GM18858 (cell line): ENCODE results near the gene KLB.
"Not testable (repeated sequence)": the region's sequence is repeated elsewhere in the genome, so short reads cannot be mapped to it uniquely, and the experiment has no call there.

Experiments
- ATAC-seq: cut with Tn5 transposase; IDR thresholded peaks from one replicate; pipeline ENCODE4 v1.9.1; 2021; ENCODE audit not compliant: unreplicated experiment

Gene KLB

DNA sequence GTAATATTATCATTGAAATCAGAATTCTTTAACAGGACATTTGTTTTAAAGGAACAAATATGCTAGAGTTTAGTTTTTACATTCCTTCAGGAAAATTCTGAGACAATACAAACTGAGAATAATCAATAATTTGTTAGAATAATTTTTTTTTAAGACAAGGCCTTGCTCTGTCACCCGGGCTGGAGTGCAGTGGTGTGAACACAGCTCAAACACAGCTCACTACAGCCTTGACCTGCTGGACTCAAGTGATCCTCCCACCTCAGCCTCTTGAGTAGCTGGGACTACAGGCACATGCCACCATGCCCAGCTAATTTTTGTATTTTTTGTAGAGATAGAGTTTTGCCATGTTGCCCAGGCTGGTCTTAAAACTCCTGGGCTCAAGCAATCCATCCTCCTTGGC, 18.6 kb downstream of the KLB start:
- ATAC-seq, result not testable (repeated sequence)

GRCh38 chr4:39426728-39427127, 20.0 kb downstream of the KLB start:
- no peak for ATAC-seq

GRCh38 chr4:39427520-39428114, 20.9 kb downstream of the KLB start:
- ATAC-seq, result no peak

DNA sequence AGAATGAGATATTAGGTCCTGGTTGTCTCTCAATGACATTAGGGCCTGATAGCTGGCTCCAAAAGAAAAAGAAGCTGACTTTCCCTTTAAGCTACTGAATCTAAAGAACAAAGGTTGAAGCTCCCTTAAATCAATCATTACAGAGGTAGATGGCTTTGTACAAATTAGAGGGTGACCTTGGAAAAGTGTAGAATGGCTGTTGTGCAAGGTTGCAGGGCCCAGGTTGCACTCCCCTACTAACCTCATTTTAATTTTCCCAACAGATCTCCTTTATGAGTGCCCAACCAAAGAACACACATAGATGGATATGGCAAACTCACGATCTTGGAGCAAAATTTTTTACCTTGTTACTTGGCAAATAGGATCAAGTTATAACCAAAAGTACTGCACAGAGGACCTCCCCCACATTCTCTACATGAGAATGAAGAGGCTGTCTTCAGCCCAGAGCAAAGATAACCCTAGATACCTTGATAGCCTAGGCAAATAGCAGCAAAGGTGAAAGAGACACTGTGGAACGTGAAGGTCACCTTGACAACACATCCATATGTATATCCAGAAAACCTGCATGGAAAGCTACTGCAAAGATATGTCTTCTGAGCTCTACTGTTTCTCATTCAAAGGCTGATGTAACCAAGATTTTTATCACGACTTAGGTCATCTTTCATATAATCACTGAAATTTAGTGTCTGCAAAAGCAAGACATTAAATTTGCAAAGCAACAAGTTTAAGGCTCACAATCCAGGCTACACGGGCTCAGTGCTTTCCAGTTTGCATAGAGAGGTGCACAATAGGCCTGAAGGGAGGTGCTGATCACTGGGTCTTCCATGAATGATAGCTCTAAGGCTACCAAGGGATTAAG, 23.0 kb downstream of the KLB start:
- no peak for ATAC-seq

GRCh38 chr4:39433878-39434492, 27.3 kb downstream of the KLB start:
- ATAC-seq, result no peak

DNA sequence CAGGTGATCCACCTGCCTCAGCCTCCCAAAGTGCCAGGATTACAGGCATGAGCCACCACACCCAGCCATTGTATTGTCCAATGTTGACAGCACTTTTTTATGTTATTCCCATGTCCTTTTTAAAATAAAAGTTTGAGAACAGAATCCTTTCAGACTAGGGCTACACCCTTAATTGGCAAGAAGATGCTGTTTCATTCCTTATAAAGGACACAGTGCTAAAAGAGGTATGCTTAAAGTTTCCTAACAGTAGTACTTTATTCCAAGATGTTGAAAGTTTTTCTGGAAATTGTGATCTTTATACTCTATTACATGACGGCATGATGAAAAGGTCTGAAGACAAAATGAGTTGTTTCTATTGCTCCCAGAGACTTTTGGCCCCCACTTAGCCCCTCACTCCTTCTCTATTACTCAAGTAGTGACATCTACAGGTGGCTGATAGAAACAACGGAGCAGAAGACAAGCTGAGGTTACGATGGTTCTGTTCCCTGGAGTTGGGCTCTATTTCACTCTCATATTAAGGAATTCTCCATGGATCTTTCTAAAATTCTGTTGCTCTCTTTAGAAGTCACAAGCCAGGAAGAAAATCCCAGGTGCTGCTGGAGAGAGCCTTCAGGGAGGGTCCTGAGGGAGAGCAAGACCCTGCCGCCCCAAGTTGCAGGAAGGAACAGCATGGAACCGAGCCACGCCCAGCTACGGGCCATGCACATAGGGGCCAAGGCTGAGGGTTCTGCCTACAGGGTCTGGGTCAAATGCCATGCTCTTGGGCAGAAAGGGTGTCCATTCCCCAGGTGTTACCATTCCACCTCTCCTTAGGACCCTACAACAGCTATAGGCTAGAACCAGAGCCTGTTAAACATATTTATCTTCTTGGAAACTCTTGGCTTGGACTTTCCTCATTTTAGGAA, 29.2 kb downstream of the KLB start:
- ATAC-seq, result no peak

- no peak for ATAC-seq
Measured at GRCh38 chr4:39441593-39441992, 34.9 kb downstream of the KLB start.

DNA sequence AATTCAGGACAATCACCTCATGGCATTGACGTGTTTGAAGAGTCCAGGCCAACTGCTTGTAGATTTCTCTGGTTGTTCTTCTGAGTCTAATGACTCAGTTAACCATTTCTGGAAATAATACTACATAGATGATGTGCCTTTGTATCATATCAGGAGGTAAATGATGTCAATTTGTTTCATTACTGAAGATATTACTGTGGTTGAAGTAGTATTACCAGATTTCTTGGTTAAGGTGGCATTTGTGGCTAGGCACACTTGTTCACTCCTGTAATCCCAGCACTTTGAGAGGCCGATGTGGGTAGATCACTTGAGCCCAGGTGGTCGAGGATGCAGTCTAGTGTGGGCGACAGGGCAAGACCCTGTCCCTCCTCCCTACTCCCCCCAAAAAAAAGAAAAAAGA, 36.3 kb downstream of the KLB start:
- ATAC-seq, result no peak

DNA sequence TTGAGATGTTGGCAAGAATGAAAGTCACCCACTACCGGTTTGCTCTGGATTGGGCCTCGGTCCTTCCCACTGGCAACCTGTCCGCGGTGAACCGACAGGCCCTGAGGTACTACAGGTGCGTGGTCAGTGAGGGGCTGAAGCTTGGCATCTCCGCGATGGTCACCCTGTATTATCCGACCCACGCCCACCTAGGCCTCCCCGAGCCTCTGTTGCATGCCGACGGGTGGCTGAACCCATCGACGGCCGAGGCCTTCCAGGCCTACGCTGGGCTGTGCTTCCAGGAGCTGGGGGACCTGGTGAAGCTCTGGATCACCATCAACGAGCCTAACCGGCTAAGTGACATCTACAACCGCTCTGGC, 39.7 kb downstream of the KLB start:
- ATAC-seq, result no peak

DNA sequence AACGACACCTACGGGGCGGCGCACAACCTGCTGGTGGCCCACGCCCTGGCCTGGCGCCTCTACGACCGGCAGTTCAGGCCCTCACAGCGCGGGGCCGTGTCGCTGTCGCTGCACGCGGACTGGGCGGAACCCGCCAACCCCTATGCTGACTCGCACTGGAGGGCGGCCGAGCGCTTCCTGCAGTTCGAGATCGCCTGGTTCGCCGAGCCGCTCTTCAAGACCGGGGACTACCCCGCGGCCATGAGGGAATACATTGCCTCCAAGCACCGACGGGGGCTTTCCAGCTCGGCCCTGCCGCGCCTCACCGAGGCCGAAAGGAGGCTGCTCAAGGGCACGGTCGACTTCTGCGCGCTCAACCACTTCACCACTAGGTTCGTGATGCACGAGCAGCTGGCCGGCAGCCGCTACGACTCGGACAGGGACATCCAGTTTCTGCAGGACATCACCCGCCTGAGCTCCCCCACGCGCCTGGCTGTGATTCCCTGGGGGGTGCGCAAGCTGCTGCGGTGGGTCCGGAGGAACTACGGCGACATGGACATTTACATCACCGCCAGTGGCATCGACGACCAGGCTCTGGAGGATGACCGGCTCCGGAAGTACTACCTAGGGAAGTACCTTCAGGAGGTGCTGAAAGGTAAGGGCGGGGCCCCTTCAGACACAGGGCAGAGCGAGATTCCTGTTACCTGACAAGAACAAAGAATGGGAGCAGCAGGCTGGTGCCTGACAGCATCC, 40.3 kb downstream of the KLB start:
- no peak for ATAC-seq

DNA sequence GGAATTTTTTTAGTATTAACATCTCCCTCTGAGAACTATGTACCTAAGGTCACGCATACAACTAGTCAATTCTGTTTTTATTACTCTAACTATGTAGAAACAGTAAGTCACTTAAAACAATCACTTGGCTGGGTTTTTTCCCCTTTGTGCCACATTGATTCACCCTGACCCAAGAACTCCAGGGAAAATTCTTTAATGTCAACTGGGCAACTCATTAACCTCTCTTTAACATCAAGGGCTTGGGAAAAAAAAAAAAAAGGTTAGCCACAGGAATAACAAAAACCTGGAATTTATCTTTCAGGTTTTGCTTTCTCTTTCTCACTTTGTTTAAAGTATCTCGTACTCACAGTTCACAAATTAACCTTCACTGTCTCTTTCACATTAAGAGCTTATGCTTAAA, 43.9 kb downstream of the KLB start:
- ATAC-seq, result no peak

GRCh38 chr4:39451423-39452023, 44.8 kb downstream of the KLB start:
- no peak for ATAC-seq

DNA sequence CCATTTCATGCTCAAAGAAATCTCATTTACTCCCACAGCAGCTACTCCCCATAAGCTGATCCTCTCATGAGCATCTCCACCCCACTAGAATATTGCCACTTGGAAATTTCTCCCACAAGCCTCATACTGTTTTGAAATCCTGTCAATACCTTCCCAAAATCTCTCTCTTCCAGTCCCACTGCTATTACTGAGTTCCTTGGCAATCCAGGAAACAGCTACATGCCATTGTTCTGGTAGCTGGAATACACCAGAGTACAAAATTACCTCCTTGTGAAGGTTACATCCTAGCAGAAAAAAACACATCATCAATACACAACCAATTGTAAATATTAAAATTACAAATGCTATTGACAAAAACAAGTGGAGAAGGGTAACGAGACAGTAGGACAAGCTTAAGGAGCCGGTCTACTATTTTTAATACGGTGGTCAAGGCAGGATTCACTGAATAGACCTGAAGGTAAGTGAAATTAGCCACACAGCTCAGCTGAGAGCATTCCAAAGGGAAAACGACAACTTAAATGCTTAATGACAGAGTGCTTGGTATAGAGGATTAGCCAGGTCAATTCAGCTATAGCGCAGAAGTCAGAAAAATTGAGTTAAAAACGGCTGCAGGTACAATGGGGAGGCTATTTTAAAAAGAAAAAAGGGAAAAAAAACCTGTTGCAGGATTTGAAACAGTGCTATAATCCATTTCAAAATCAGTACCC, 45.6 kb downstream of the KLB start:
- no peak for ATAC-seq

DNA sequence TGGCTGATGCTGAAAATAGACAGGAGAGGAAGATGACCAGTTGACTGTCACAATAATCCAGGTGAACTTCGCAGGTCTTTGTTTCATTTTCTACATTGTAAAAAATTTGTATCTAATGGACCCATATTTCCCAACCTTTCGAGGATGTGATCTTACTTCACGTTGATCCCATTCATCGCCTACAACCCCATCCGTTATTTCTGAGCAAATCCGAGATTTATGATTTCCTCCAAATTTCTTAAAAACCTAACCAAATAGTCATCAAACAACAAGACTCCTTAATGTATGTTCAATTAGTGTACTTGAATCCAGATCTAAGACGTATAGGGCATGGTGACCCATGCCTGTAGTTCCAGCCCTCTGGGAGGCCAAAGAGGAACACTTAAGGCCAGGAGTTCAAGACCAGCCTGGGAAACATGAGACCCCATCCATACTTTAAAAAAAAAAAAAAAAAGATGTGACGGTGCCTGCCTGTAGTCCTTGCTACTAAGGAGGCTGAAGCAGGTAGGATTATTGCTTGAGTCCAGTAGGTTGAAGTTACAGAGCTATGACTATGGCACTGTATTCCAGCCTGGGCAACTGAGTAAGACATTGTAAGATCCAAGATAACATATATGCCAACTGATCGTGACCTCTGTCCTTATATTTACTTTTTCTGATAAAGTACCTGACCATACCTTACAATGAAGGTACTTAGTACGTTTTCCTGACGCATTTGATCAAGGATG, 46.3 kb downstream of the KLB start:
- ATAC-seq, result no peak

DNA sequence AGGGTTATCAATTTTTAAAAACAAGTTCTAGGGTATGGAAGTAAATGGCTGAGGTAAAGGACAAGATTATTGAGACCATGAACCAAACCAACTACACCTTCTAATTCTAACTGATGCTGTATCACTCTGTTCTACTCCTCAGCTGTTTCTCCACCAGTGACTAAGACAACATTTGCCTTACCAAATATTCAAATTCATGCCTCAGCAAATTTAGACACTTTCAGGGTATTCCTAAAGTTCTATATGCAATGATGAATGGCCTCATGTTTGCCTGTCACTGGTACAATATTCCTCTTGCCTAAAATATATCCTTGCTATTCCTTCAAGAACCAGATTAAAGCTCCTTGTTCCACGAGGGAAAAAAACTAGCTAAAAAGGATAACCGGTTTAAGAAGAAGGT, 47.0 kb downstream of the KLB start:
- ATAC-seq, result no peak

GRCh38 chr4:39455486-39455885, 48.8 kb downstream of the KLB start:
- no peak for ATAC-seq

DNA sequence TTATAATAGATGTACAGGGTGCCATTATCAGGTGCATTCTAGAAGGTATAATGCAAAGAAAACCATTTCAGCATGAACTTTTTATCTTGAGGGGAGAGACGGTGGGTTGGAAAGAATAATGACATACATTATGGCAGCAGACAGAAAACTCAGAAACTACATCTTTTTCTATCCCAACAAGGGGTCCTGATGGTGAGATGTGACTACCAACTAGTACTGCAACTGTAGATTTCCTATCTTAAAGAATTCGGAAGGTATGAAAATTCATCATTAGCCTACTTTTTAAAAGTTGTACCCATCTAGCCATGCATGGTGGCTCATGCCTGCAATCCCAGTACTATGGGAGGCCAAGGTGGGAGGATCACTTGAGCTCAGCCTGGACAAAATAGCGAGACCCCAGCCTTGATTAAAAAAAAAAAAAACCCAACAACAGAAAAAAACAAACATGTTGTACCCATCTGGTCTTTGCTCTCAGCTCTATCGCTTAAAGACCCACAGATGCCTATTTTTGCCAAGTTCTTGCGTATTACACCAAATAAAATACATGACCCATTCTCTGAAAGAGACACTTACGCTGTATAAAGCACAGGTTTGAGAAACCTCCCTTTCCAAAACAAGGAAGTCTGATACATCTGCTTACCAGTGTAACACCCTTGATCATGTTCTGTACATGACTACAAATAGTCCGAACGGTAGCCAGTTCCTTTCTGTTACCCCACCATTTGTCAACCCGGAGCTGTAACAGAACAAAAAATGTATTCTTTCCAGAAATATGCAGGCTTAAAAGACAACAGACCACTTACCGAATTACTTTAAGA, 50.4 kb downstream of the KLB start:
- ATAC-seq, result no peak

GRCh38 chr4:39458161-39458504, 51.4 kb downstream of the KLB start:
- not testable (repeated sequence) for ATAC-seq
